NCI-H146 treated with DMSO at 0.1 percent for 48 hours (cell line): ENCODE measurements around the gene PLEKHG4B.

Source experiments
- DNase-seq: peaks from one replicate; lab custom pipeline; 2025; ENCODE audit not compliant: unreplicated experiment; lab: John Stamatoyannopoulos, UW

Gene PLEKHG4B

GRCh38 chr5:167982-168660 lies 76.2 kb downstream of the PLEKHG4B start:
- DNase-seq: no peak

- DNase-seq: no peak
These were observed 77.2 kb downstream of the PLEKHG4B start for GRCh38 chr5:169071-169727.

- no peak for DNase-seq
These were observed 77.7 kb downstream of the PLEKHG4B start for GRCh38 chr5:169728-170094.

GRCh38 chr5:170971-171800 lies 79.2 kb downstream of the PLEKHG4B start:
- DNase-seq: no peak

DNA sequence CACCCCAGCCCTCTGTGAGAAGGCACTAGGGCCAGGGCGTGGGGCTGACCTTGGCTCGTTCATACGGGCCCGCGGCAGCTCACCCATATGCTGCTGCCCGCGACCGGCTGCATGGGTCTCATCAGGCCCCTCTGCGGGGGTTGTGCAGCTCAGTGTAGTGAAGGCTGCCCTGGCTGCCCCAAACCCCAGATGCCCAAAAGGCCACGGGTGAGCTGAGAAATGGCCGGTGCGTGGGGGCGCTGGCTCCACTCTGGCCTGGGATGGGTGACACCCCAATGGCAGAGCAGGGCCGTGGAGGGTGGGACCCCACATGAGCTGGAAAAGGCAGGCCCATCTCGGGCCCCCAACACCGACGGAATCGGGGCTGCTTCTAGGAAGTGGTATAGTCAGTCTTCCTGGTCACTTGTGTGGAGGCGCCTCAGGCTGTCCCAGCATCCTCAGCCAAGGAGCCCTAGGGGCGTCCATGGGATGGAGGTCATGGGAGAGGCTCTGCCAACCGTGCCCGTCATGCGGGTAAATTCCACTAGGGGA lies 79.9 kb downstream of the PLEKHG4B start:
- no peak for DNase-seq

DNA sequence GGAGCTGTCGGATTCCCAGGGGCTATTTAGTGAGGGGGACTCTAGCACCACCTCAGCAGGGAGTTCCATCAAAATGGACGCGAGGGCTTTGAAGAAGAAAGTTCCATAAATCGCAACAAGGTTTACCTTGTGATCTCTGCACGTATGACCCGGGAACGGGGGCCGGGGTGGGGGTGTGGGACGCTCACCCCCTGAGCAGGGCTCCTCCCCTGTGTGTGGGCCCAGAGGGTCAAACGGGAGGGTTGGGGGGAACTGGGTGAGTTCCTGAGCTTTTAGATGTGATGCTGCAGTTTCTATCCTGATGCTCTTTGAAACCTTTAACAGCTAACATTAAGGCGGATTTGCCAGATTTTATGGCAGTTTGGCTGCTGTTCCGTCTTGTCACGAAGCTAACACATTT lies 80.5 kb downstream of the PLEKHG4B start:
- DNase-seq: no peak

- DNase-seq: no peak
These were observed 80.9 kb downstream of the PLEKHG4B start for GRCh38 chr5:172841-173251.

DNA sequence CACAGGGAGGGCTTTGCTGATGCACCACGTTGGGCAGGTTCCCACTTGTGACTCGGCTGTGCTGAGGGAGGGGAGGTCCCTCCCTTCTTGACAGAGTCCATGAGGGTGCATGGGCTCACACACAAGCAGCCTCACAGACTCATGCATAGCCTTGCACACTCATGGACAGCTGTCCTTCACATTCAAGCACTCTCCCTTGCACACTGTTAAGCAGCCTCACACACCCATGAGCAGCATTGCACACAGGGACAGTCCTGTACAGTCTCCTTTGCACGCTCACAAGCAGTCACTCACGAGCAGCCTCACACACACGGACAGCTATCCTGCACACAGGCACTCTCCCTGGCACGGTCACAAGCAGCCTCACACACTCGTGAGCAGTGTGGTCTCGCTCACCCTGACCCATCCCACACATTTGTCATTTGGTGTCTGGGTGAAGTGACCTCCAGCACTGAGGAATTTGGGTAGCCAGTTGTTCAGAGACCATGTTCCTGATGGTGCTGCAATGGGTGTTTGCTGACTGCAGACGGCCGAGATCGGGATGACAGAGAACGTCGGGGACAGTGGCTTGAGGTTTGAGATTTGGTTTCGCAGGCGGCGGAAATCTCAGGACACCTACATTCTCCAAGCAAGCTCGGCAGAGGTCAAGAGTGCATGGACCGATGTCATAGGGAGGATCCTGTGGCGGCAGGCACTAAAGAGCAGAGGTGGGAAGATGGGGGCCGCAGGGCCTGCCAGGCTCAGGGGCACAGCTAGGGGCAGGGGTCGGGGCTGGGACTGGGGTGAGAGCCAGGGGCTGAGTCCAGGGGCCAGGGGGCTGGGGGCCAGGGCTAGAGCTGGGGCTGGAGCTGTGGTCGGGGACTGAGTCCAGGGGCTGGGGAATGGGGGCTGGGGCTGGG lies 81.7 kb downstream of the PLEKHG4B start:
- no peak for DNase-seq

- DNase-seq: no peak
These were observed 82.3 kb downstream of the PLEKHG4B start for GRCh38 chr5:174291-174600.

- DNase-seq: no peak
These were observed 83.0 kb downstream of the PLEKHG4B start for GRCh38 chr5:174876-175465.

- DNase-seq: no peak
These were observed 84.4 kb downstream of the PLEKHG4B start for GRCh38 chr5:176296-176823.

DNA sequence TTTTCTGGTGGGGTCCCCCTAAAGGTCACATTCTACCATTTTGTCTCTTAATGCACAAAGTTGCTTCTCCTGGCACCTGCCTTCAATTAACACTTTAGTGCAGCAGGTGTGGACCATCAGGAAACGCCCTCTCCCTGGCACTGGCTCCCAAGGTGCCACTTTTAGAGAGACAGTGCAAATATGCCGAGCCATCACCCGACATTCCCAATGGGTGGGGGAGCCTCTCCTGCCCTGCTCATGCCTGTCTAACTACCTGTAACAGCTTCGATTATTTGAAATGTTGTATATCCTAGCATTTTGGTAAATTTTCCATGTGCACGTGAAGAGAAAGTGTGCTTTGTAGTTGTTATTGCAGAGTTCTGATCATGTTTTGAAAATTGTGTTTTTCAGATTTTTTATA lies 86.1 kb downstream of the PLEKHG4B start:
- DNase-seq: no peak

- no peak for DNase-seq
These were observed 87.4 kb downstream of the PLEKHG4B start for GRCh38 chr5:179401-179800.

DNA sequence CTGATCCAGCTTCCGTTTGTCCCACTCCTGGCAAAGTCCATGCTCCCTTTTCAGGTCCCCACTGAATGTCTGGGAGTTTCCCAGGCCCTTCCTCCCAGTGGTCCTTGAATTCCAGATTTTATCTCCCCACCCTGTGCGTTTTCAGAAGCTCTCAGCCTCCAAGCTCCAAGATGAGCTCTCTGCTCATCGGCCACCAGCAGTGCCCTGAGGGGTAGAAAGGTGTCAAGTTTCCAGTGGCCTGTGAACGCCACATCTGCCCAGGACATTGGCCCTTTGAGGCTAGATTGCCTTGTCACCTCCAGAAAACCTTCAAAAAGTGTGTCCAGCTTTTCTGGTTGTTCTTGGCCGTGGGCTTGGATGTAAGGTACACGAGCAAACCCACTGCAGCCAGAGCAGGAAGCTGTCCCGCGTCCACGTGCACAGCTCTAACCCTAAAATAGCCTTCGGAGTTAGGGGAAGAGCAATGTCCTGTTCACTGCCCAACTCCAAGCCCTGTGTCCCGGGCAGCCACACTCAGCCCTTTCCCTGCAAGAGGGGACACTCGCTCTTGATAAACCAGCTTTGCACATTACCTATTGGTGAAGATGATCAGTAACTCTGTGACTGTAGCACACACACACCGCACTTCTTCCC lies 88.4 kb downstream of the PLEKHG4B start:
- no peak for DNase-seq

DNA sequence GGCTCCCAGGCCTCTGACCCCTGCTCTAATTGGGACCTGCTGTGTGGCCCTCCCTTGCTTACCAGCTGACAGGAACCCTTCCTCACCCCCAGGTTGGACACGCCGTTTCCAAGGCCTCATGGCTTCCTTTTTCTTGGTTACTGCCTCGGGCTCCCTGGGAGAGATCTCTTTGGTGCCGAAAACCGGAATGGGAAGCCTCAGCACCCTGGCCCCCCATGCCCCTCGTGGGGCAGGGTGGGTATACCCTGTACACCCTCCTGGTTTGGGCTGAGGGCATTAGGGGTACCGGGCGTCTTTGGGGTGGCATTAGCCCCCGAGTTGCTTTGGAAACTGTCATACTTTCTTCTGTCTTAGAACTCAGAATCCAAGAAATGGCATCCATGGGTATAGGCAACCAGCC lies 89.2 kb downstream of the PLEKHG4B start:
- no peak for DNase-seq

GRCh38 chr5:181566-181965 lies 89.6 kb downstream of the PLEKHG4B start:
- no peak for DNase-seq

DNA sequence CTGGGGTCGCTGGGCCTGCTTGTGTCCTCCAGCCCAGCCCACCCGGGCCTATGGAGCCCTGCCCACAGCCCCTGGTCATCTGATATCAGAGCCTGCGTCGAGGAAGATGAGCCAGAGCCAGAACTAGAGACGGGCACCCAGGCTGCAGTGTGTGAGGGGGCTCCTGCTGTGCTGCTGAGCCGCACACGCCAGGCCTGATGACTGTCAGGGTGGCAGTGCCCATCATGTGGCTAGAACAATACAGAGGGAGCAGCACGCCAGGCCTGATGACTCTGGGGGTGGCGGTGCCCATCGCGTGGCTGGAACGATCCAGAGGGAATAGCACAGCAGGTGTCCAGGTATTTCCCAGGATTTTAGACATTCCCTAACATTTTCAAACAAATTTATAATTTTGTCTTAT lies 90.2 kb downstream of the PLEKHG4B start:
- no peak for DNase-seq

GRCh38 chr5:184471-184870 lies 92.5 kb downstream of the PLEKHG4B start:
- no peak for DNase-seq

DNA sequence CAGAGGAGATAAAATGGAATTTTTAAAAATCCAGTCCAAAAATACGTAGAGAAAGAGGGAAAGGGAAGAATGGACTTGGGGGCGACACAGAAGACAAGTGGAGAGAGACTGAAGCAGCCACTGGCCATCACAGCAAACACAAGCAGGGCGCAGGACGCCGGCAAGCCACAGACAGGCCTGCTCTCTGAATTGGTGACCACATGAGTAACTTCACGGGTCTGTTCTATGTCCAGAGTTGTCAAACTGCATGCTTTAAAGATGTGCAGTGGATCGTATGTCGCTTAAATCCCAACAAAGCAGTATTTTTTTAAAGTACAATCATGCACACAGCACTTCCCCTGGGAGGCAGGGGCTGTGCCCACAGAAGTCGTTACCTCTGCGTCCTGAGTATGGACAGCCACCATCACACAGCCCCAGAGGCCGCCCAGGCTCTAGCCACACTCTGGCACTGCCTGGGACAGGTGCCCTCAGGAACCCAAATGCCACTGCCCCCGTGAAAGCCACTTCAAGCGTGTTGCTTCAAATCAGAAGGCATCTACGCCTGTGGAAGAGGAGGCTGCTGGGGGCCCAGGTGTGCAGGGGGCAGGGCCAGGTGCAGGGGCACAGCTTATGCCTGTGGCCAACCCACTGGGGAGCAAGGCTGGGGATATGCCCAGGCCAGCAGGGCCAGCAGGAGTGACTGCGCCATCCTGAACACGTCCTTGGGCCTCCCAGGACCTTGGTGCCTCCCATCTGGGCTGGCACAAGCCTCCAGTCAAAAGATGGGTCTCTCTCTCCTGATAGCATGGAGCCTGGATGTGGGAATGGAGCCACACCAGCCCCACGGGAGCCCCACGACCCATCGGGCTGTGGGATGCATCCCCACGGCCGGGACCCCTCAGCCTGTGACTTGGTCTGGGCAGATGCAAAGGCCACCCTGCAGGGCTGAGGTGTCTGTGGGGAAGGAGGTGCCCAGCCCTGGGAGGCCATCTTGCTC lies 93.4 kb downstream of the PLEKHG4B start:
- DNase-seq: no peak
